Left lung (tissue), 10 donors: ENCODE results near the gene TMEM52. TPM values are rescaled to one million over a fixed set of nuclear protein-coding genes. Genes with fewer than 3 reads are reported as not detected.

Source experiments
- ATAC-seq: fragments of 200-7000 bp; cut with Tn5 transposase; one replicate; pipeline ENCODE4 v1.9.1; 2020; ENCODE audit warnings: moderate library complexity
- DNase-seq, 4 donors: peaks; one replicate each; pipeline ENCODE4 v3.0.0-alpha.2; 2013 to 2020
- H3K27ac ChIP-seq, 2 donors: fragments of 200-600 bp; sonication (generic) in 1 of 2; one replicate each; pipeline versions ENCODE4 v1.5.0 to v1.8.0; 2020 to 2021
- H3K27me3 ChIP-seq, 2 donors: fragments of 200-600 bp; sonication (generic) in 1 of 2; one replicate each; pipeline versions ENCODE4 v1.5.0 to v1.8.0; 2020 to 2021
- H3K36me3 ChIP-seq, 2 donors: fragments of 200-600 bp; sonication (generic) in 1 of 2; one replicate each; pipeline versions ENCODE4 v1.5.0 to v1.8.0; 2020 to 2021
- H3K4me1 ChIP-seq, 2 donors: fragments of 200-600 bp; one replicate each; pipeline ENCODE4 v1.8.0; 2021
- H3K4me3 ChIP-seq, 2 donors: fragments of 200-600 bp; sonication (generic) in 1 of 2; one replicate each; pipeline versions ENCODE4 v1.5.0 to v1.8.0; 2020 to 2021; ENCODE audit warnings: mild to moderate bottlenecking in 1 of 2
- H3K9me3 ChIP-seq, 2 donors: fragments of 200-600 bp; sonication (generic) in 1 of 2; one replicate each; pipeline versions ENCODE4 v1.5.0 to v1.8.0; 2020 to 2021
- CTCF ChIP-seq, 2 donors: fragments of 200-600 bp; sonication (generic) in 1 of 2; IDR thresholded peaks; one replicate each; pipeline versions ENCODE4 v1.5.0 to v1.8.0; 2021; ENCODE audit warnings: antibody characterized with exemption in 2 of 2
- intact Hi-C, 2 donors: fragments of 100-400 bp; cut with DNase I; formaldehyde crosslinking; loops; one replicate each; pipeline versions ENCODE4 v1.11.2 to v1.14.2; 2022
- polyA plus RNA-seq, 6 donors: library from polyadenylated mRNA; unstranded; fragments of 120-200 nt; gene quantifications; one replicate each; pipeline ENCODE4 v1.2.1, GENCODE V29; 2013; ENCODE audit not compliant: insufficient read length in 6 of 6
- total RNA-seq, 2 donors: library from RNA; stranded (reverse); fragmentation: NEBNext Ultra II Directional; extraction: Animal tissue kit (Norgen Biotek cat#: 25700); gene quantifications; one replicate each; pipeline ENCODE4 v1.2.1, GENCODE V29; 2021
- donor health status: DM: no; HTN: yes; CAD: no.
- donor health status: DM: no; HTN: no; CAD: no.

TMEM52 gene
- total and polyA plus RNA-seq, 8 donors, result 1.2 to 4.1 (median 2.2) TPM

- Histone ChIP-seq H3K4me1 (no peaks in the 10 kb centered on the region), H3K27me3 (peaks cover 5 to 67% of the 10 kb centered on the region in 2 donors), H3K9me3 (no peaks in the 10 kb centered on the region), H3K36me3 (no peaks in the 10 kb centered on the region), H3K27ac (no peak overlapping the region), H3K4me3 (no peak overlapping the region)
- ATAC-seq (no peak), DNase-seq (peak in 1 of 4 donors; percentile 68)
- TF ChIP-seq CTCF (IDR thresholded peaks at IDR 0.05), result no peak
- intact Hi-C loops, result loop anchor here in 1 of 2 donors (5.0 kb wide), 1 partner anchor 82 kb away; no protein-coding TSS in a partner anchor
These were observed 46.5 kb upstream of the TMEM52 start for GRCh38 chr1:1965546-1965945.

GRCh38 chr1:1964811-1965210 is 45.7 kb upstream of the TMEM52 start:
- TF ChIP-seq CTCF (IDR thresholded peaks at IDR 0.05), result no peak
- DNase-seq, result peak in 1 of 4 donors; percentile 67
- ATAC-seq, result no peak
- Histone ChIP-seq H3K4me3 (no peak overlapping the region), H3K4me1 (peaks cover 3 to 5% of the 10 kb centered on the region in 2 donors), H3K9me3 (no peaks in the 10 kb centered on the region), H3K27ac (no peak overlapping the region), H3K27me3 (peaks cover 5 to 75% of the 10 kb centered on the region in 2 donors), H3K36me3 (no peaks in the 10 kb centered on the region)
- intact Hi-C loops, result loop anchor here in 1 of 2 donors (5.0 kb wide), 1 partner anchor 82 kb away; no protein-coding TSS in a partner anchor

GRCh38 chr1:1963570-1963969 is 44.5 kb upstream of the TMEM52 start:
- no peak for ATAC-seq
- Histone ChIP-seq H3K9me3 (no peaks in the 10 kb centered on the region), H3K27ac (no peak overlapping the region), H3K27me3 (peaks cover 5 to 84% of the 10 kb centered on the region in 2 donors), H3K4me1 (peaks cover 6 to 7% of the 10 kb centered on the region in 2 donors), H3K4me3 (no peak overlapping the region), H3K36me3 (no peaks in the 10 kb centered on the region)
- DNase-seq, result no peak
- TF ChIP-seq CTCF (IDR thresholded peaks at IDR 0.05), result no peak
- intact Hi-C loops, result no loop called here

GRCh38 chr1:1962752-1963151 is 43.7 kb upstream of the TMEM52 start:
- Histone ChIP-seq H3K27ac (no peak overlapping the region), H3K4me3 (no peak overlapping the region), H3K36me3 (no peaks in the 10 kb centered on the region), H3K27me3 (peaks cover 5 to 84% of the 10 kb centered on the region in 2 donors), H3K9me3 (no peaks in the 10 kb centered on the region), H3K4me1 (peaks cover 6 to 7% of the 10 kb centered on the region in 2 donors)
- no peak for DNase-seq
- ATAC-seq, result no peak
- intact Hi-C loops, result no loop called here
- no peak for TF ChIP-seq CTCF (IDR thresholded peaks at IDR 0.05)

DNA sequence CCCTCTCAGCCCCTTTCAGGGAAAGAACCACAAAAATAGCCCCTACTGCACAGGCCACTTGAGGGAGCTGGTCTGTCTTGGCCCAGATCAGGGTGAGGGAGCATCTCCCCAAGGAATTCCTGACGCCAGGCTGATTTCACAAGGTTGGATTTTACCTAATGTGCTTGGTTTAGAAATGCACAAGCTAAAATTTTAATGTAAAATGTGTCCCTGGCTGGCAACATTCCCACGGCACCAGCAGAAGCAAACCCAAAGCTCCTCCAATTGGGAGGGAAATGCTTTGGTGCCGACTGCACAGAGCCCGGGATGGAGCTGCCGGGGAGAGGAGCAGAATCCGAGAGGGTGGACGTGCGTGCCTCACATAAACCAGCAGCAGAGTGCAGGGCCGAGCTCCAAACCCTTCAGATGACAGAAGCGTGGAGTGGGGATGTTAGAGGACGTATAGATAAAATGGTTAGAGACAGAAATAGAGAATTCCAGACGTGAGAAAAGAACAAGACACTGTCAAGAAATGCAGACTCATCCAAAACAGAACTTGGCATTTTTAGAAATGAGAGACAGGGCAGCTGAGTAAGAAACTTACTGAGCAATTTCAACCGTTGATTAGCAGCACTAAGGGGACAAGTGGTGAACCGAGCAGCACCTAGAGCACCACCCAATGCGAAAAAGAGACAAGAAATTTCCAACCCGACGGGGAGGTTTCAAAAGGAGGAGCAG is 41.6 kb upstream of the TMEM52 start:
- H3K4me1 ChIP-seq, result peaks cover 6 to 7% of the 10 kb centered on the region in 2 donors
- no peak overlapping the region for H3K4me3 ChIP-seq
- ATAC-seq (no peak), DNase-seq (no peak)
- intact Hi-C loops, result no loop called here
- no peaks in the 10 kb centered on the region for H3K36me3 ChIP-seq
- no peaks in the 10 kb centered on the region for H3K9me3 ChIP-seq
- TF ChIP-seq CTCF (IDR thresholded peaks at IDR 0.05), result no peak
- peaks cover 0 to 72% of the 10 kb centered on the region in 2 donors for H3K27me3 ChIP-seq
- H3K27ac ChIP-seq, result no peak overlapping the region
